Pancreas (tissue), 10 donors: ENCODE results near the gene TMEM240. TPM values are rescaled to one million over a fixed set of nuclear protein-coding genes. Genes with fewer than 3 reads are reported as not detected.

ENCODE experiments used
- ATAC-seq, 4 donors: fragments of 200-7000 bp; cut with Tn5 transposase; one replicate each; pipeline versions ENCODE4 v1.8.0 to v1.9.1; 2020; ENCODE audit warnings: mild to moderate bottlenecking in 4 of 4, moderate library complexity in 4 of 4
- DNase-seq, 6 donors: peaks; one replicate each; pipeline ENCODE4 v3.0.0-alpha.2; 2020
- FAIRE-seq: peaks from 2 replicates; lab custom pipeline; 2012; peaks lifted over from hg19 to GRCh38; lab: Jason Lieb, UNC
- H3K27ac ChIP-seq, 4 donors: fragments of 200-600 bp; sonication (generic); 1 replicate in 3 of 4; 2 replicates in 1 of 4; pipeline versions ENCODE4 v1.5.0 to v1.8.0; 2020
- H3K27me3 ChIP-seq, 4 donors: fragments of 200-600 bp; one replicate each; pipeline ENCODE4 v1.8.0; 2021
- H3K36me3 ChIP-seq, 3 donors: fragments of 200-600 bp; sonication (generic) in 1 of 3; one replicate each; pipeline versions ENCODE4 v1.5.0 to v1.8.0; 2020 to 2021
- H3K4me1 ChIP-seq, 3 donors: fragments of 200-600 bp; one replicate each; pipeline ENCODE4 v1.8.0; 2021
- H3K4me3 ChIP-seq, 4 donors: fragments of 200-600 bp; sonication (generic) in 2 of 4; one replicate each; pipeline versions ENCODE4 v1.5.0 to v1.8.0; 2020 to 2021
- H3K9me3 ChIP-seq, 4 donors: fragments of 200-600 bp; one replicate each; pipeline ENCODE4 v1.8.0; 2021
- CTCF ChIP-seq, 4 donors: fragments of 200-600 bp; sonication (generic) in 3 of 4; IDR thresholded peaks; one replicate each; pipeline versions ENCODE4 v1.5.0 to v1.8.0; 2021; ENCODE audit warnings: antibody characterized with exemption in 4 of 4
- WGBS, 2 donors: extraction: QIAGEN DNeasy Blood & Tissue Kit; methylation state at CpG; one replicate each; pipeline ENCODE4 v1.1.7; 2013; 5-methylcytosine and 5-hydroxymethylcytosine counted together
- intact Hi-C, 3 donors: fragments of 100-400 bp; cut with DNase I; formaldehyde crosslinking; loops; one replicate each; pipeline versions ENCODE4 v1.11.1 to v1.14.2; 2022
- polyA plus RNA-seq, 2 donors: library from polyadenylated mRNA; stranded (reverse); fragments of 200-250 nt; gene quantifications; one replicate each; pipeline ENCODE4 v1.2.3, GENCODE V29; 2013
- total RNA-seq, 6 donors: library from RNA; stranded (reverse); fragmentation: NEBNext Ultra II Directional in 4 of 6; extraction: Animal tissue kit (Norgen Biotek cat#: 25700) in 4 of 6; gene quantifications; one replicate each; pipeline versions ENCODE4 v1.2.1 to v1.2.4, GENCODE V29; 2021 to 2023
- donor health status: healthy with polysubstance abuse.
- donor health status: DM: no; HTN: no; CAD: no; lungs with moderate emphysema.
- donor health status: DM: no; HTN: no; CAD: no.
- donor health status: control.
- donor health status: control.
- donor health status: Bipolar disorder and iron deficiency.
- donor health status: DM: yes; HTN: yes; CAD: no.
- donor health status: DM: no; HTN: no; CAD: no.
- donor health status: DM: no; HTN: no; CAD: no.
- donor health status: DM: yes; HTN: yes; CAD: no.

TMEM240 gene
- total and polyA plus RNA-seq, 8 donors: 0.22 to 3.6 (median 0.79) TPM; not detected in 1

- no peak for TF ChIP-seq CTCF (IDR thresholded peaks at IDR 0.05)
- Histone ChIP-seq H3K27me3 (no peaks in the 10 kb centered on the region), H3K4me1 (peaks cover 5 to 11% (median 11%) of the 10 kb centered on the region in 3 donors), H3K27ac (no peak overlapping the region), H3K9me3 (no peaks in the 10 kb centered on the region), H3K36me3 (no peaks in the 10 kb centered on the region), H3K4me3 (no peak overlapping the region)
- FAIRE-seq (no peak), ATAC-seq (no peak), DNase-seq (no peak)
- WGBS, 2 donors: 90 to 94% methylated on average over 10 to 14 of the region's 14 CpGs
- intact Hi-C loops: no loop called here
Measured at GRCh38 chr1:1548591-1548990, 8.2 kb upstream of the TMEM240 start.

- intact Hi-C loops: no loop called here
- FAIRE-seq (no peak), DNase-seq (no peak), ATAC-seq (no peak)
- no peak overlapping the region for H3K27ac ChIP-seq
- H3K9me3 ChIP-seq: no peaks in the 10 kb centered on the region
- H3K4me3 ChIP-seq: no peak overlapping the region
- H3K36me3 ChIP-seq: no peaks in the 10 kb centered on the region
- no peaks in the 10 kb centered on the region for H3K27me3 ChIP-seq
- 92 to 95% methylated on average over 19 of the region's 19 CpGs for WGBS, 2 donors
- no peak for TF ChIP-seq CTCF (IDR thresholded peaks at IDR 0.05)
- peaks cover 5 to 11% (median 11%) of the 10 kb centered on the region in 3 donors for H3K4me1 ChIP-seq
Measured at GRCh38 chr1:1547476-1547875, 7.1 kb upstream of the TMEM240 start.

GRCh38 chr1:1547011-1547410 lies 6.6 kb upstream of the TMEM240 start:
- DNase-seq (no peak), FAIRE-seq (no peak), ATAC-seq (no peak)
- H3K9me3 ChIP-seq: no peaks in the 10 kb centered on the region
- WGBS, 2 donors: 85 to 91% methylated on average over 9 of the region's 9 CpGs
- no peaks in the 10 kb centered on the region for H3K27me3 ChIP-seq
- H3K36me3 ChIP-seq: no peaks in the 10 kb centered on the region
- no peak for TF ChIP-seq CTCF (IDR thresholded peaks at IDR 0.05)
- intact Hi-C loops: no loop called here
- no peak overlapping the region for H3K27ac ChIP-seq
- H3K4me3 ChIP-seq: no peak overlapping the region
- H3K4me1 ChIP-seq: peaks cover 5 to 11% (median 11%) of the 10 kb centered on the region in 3 donors

GRCh38 chr1:1545946-1546737 lies 5.7 kb upstream of the TMEM240 start:
- ATAC-seq: no peak
- H3K27ac ChIP-seq: no peak overlapping the region
- H3K36me3 ChIP-seq: peaks cover 0 to 8% (median 0%) of the 10 kb centered on the region in 3 donors
- H3K27me3 ChIP-seq: no peaks in the 10 kb centered on the region
- H3K4me3 ChIP-seq: no peak overlapping the region
- peaks cover 5 to 9% (median 8%) of the 10 kb centered on the region in 3 donors for H3K4me1 ChIP-seq
- 89 to 92% methylated on average over 23 of the region's 23 CpGs for WGBS, 2 donors
- DNase-seq: no peak
- H3K9me3 ChIP-seq: no peaks in the 10 kb centered on the region
- TF ChIP-seq CTCF (IDR thresholded peaks at IDR 0.05): no peak
- no peak for FAIRE-seq
- intact Hi-C loops: no loop called here

- no peak overlapping the region for H3K27ac ChIP-seq
- no peak for DNase-seq
- no peaks in the 10 kb centered on the region for H3K9me3 ChIP-seq
- WGBS, 2 donors: 86 to 91% methylated on average over 10 of the region's 10 CpGs
- no peaks in the 10 kb centered on the region for H3K27me3 ChIP-seq
- H3K36me3 ChIP-seq: peaks cover 0 to 8% (median 0%) of the 10 kb centered on the region in 3 donors
- H3K4me3 ChIP-seq: no peak overlapping the region
- H3K4me1 ChIP-seq: no peaks in the 10 kb centered on the region
- no peak for ATAC-seq
- intact Hi-C loops: no loop called here
- FAIRE-seq: no peak
- no peak for TF ChIP-seq CTCF (IDR thresholded peaks at IDR 0.05)
Measured at GRCh38 chr1:1544544-1544943, 4.1 kb upstream of the TMEM240 start.
